Tibial artery (tissue), 4 donors: Measurements from ENCODE around the gene UHMK1.

Experiments
- DNase-seq, 2 donors: peaks; one replicate each; pipeline ENCODE4 v3.0.0-alpha.2; 2019
- H3K27ac ChIP-seq, 2 donors: fragments of 200-600 bp; sonication (generic) in 1 of 2; 1 replicate in 1 of 2; 2 replicates in 1 of 2; pipeline ENCODE4 v1.5.1; 2018 to 2019; ENCODE audit warnings: mild to moderate bottlenecking in 1 of 2
- H3K27me3 ChIP-seq, 2 donors: fragments of 200-600 bp; sonication (generic) in 1 of 2; one replicate each; pipeline versions ENCODE4 v1.5.1 to v1.6.0; 2016 to 2019
- H3K36me3 ChIP-seq, 3 donors: fragments of 200-600 bp; sonication (generic) in 2 of 3; one replicate each; pipeline ENCODE4 v1.5.1; 2016 to 2019; ENCODE audit warnings: mild to moderate bottlenecking in 2 of 3
- H3K4me1 ChIP-seq, 4 donors: fragments of 200-600 bp; sonication (generic) in 2 of 4; 1 replicate in 3 of 4; 2 replicates in 1 of 4; pipeline ENCODE4 v1.5.1; 2016 to 2019
- H3K4me3 ChIP-seq, 2 donors: fragments of 200-600 bp; sonication (generic) in 1 of 2; 1 replicate in 1 of 2; 2 replicates in 1 of 2; pipeline ENCODE4 v1.5.1; 2018 to 2019; ENCODE audit warnings: mild to moderate bottlenecking in 2 of 2
- H3K9me3 ChIP-seq, 3 donors: fragments of 200-600 bp; sonication (generic) in 1 of 3; one replicate each; pipeline ENCODE4 v1.5.1; 2016 to 2019
- intact Hi-C: fragments of 100-400 bp; cut with DNase I; formaldehyde crosslinking; loops from one replicate; pipeline ENCODE4 v1.15.0; 2023; ENCODE audit warnings: low total_unique reads
- TF ChIP-seq, protein P1 (sequence below), 2 experiments: fragments of 200-600 bp in 1 of 2; fragments of 450-650 bp in 1 of 2; IDR thresholded peaks; one replicate each; pipeline ENCODE4 v1.5.1; 2017 to 2019; ENCODE audit warnings: antibody characterized with exemption in 2 of 2, mild to moderate bottlenecking in 1 of 2, moderate library complexity in 1 of 2

The UHMK1 gene

DNA sequence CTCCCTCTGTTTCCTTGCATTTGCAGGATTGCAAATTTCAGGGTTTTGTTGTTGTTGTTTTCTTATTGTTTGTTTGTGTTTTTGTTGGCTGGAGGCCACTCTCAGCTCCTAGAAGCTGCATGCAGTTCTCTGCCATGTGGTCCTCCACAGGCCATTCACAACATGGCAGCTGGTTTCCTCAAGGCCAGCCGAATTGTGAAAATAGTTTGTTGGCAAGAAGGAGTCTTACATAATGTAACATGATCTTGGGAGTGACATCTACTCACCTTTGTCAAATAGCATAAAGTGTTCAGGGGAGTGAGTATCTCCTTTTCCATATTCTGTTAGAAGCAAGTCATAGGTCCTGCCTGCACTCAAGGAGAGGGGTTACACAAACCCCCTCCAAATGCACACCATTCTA is 53.3 kb downstream of the UHMK1 start:
- intact Hi-C loops = no loop called here
- no peak overlapping the region for H3K27ac ChIP-seq
- TF ChIP-seq, protein P1, sequence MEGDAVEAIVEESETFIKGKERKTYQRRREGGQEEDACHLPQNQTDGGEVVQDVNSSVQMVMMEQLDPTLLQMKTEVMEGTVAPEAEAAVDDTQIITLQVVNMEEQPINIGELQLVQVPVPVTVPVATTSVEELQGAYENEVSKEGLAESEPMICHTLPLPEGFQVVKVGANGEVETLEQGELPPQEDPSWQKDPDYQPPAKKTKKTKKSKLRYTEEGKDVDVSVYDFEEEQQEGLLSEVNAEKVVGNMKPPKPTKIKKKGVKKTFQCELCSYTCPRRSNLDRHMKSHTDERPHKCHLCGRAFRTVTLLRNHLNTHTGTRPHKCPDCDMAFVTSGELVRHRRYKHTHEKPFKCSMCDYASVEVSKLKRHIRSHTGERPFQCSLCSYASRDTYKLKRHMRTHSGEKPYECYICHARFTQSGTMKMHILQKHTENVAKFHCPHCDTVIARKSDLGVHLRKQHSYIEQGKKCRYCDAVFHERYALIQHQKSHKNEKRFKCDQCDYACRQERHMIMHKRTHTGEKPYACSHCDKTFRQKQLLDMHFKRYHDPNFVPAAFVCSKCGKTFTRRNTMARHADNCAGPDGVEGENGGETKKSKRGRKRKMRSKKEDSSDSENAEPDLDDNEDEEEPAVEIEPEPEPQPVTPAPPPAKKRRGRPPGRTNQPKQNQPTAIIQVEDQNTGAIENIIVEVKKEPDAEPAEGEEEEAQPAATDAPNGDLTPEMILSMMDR (IDR thresholded peaks at IDR 0.05) = no peak
- H3K36me3 ChIP-seq = no peaks in the 10 kb centered on the region
- H3K4me3 ChIP-seq = no peak overlapping the region
- DNase-seq = no peak
- H3K4me1 ChIP-seq = peaks cover 0 to 12% (median 1%) of the 10 kb centered on the region in 4 donors
- no peaks in the 10 kb centered on the region for H3K9me3 ChIP-seq
- H3K27me3 ChIP-seq = no peaks in the 10 kb centered on the region

DNA sequence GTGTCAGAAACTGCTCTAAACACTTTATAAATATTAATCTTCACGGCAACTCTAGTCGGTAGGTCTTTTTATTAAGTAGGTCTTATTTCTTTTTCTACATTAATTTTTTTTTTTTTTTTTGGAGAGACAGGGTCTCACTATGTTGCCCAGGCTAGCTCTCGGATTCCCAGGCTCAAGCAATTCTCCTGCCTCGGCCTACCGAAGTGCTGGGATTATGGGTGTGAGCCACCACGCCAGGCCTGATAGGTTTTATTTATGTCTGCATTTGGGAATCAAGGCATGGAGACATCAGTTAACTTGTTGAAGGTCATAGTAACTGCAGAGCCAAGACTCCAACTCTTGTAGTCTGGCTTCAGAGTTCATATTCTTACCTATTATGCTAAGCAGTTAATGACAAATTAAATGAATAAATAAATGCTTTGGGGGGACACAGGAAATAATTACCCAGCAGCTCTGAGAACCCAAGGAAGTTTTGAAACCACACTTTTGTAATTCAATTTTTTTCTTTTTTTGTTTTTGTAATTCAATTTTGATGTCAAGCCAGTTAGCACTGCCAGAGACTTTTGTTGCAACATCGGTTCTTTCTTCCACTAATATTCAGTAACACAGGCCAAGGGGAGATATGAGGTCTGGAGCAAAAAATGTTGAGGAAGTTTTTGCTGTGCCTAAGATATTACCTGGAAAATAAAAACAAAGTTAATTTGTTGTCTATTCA is 54.5 kb downstream of the UHMK1 start:
- no peaks in the 10 kb centered on the region for H3K27me3 ChIP-seq
- H3K36me3 ChIP-seq = no peaks in the 10 kb centered on the region
- no peak overlapping the region for H3K4me3 ChIP-seq
- intact Hi-C loops = no loop called here
- peak overlapping the region; percentile 38 to 55 for H3K27ac ChIP-seq
- TF ChIP-seq, protein P1 (IDR thresholded peaks at IDR 0.05) = no peak
- no peaks in the 10 kb centered on the region for H3K9me3 ChIP-seq
- peaks cover 0 to 12% (median 1%) of the 10 kb centered on the region in 4 donors for H3K4me1 ChIP-seq
- no peak for DNase-seq

DNA sequence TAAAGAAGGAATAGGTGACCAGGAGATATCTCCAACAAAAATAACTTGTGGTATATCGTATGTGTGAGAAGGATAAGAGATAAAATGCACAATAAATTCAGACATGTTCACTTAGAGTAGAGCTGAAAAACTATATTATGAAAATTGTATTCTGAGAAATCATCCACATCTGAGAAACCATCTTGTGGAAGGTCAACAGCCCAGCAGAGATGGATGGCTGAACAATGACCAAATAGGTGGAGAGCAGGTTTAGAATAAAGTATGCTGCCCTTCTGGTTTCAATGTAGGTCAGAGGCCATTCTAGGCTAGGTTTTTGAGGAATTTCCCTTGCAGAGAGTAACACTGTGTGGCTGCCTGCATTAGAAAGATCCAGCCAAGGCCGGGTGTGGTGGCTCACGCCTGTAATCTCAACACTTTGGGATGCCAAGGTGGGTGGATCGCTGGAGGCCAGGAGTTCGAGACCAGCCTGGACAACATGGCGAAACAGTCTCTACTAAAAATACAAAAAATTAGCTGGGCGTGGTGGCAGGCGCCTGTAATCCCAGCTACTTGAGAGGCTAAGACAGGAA is 55.1 kb downstream of the UHMK1 start:
- H3K4me3 ChIP-seq = no peak overlapping the region
- TF ChIP-seq, protein P1 (IDR thresholded peaks at IDR 0.05) = no peak
- no peaks in the 10 kb centered on the region for H3K9me3 ChIP-seq
- intact Hi-C loops = no loop called here
- no peaks in the 10 kb centered on the region for H3K27me3 ChIP-seq
- peak overlapping the region; percentile 38 to 55 for H3K27ac ChIP-seq
- DNase-seq = no peak
- peaks cover 0 to 12% (median 1%) of the 10 kb centered on the region in 4 donors for H3K4me1 ChIP-seq
- H3K36me3 ChIP-seq = no peaks in the 10 kb centered on the region

DNA sequence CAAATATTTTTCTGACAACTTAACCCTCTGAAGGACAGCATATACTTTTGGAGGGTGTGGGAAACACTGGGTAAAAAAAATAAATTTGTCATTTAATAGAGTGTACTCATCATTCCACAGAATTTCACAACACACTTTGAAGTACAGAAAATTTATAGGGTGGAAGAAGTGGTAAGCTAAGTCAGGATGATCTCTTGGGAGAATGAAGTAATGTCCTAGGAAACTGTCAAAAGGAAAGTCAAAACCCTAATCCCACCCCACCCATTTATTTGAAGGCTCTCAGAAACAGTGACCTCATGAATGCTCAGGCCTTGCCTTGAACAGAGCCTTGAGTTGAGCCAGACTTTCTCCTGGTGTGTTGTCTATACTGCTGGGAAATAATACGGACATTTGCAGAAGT is 56.6 kb downstream of the UHMK1 start:
- intact Hi-C loops = no loop called here
- no peak for DNase-seq
- TF ChIP-seq, protein P1 (IDR thresholded peaks at IDR 0.05) = no peak

DNA sequence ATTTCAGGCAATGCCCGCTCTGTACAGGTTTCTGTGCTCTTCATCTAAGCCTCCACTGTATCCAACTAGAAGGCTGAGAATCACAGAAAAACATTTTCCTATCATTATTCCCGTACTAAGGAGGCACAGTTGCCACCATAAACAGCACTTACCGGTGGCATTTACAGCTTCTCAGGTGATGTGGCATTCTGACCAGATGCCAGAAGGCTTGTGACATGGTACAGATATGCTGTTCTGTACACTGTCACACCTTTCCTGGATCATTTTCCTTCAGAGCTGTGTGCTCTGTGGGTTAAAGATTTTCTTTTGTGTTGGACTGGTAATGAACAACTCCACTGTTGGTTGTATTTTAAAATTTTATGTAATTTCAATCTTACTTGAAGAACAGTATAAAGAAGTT is 59.9 kb downstream of the UHMK1 start:
- no peak for DNase-seq
- intact Hi-C loops = no loop called here
- TF ChIP-seq, protein P1 (IDR thresholded peaks at IDR 0.05) = no peak
- Histone ChIP-seq H3K36me3 (no peaks in the 10 kb centered on the region), H3K27ac (no peak overlapping the region), H3K4me1 (peaks cover 0 to 19% (median 5%) of the 10 kb centered on the region in 4 donors), H3K4me3 (no peak overlapping the region), H3K27me3 (no peaks in the 10 kb centered on the region), H3K9me3 (no peaks in the 10 kb centered on the region)

More for the DNA sequence above, 56.6 kb downstream of the UHMK1 start:
- Histone ChIP-seq H3K36me3 (no peaks in the 10 kb centered on the region), H3K27ac (peak overlapping the region in 1 of 2 donors; percentile 14), H3K27me3 (no peaks in the 10 kb centered on the region), H3K4me1 (peaks cover 0 to 12% (median 1%) of the 10 kb centered on the region in 4 donors), H3K9me3 (no peaks in the 10 kb centered on the region), H3K4me3 (no peak overlapping the region)
